ENCODE measurements around the gene BCDIN3D.

- no peak for TF ChIP-seq EZH2 (IDR thresholded peaks at IDR 0.05; ENCODE audit: low read length, unreplicated experiment)
- TF ChIP-seq, protein P1, sequence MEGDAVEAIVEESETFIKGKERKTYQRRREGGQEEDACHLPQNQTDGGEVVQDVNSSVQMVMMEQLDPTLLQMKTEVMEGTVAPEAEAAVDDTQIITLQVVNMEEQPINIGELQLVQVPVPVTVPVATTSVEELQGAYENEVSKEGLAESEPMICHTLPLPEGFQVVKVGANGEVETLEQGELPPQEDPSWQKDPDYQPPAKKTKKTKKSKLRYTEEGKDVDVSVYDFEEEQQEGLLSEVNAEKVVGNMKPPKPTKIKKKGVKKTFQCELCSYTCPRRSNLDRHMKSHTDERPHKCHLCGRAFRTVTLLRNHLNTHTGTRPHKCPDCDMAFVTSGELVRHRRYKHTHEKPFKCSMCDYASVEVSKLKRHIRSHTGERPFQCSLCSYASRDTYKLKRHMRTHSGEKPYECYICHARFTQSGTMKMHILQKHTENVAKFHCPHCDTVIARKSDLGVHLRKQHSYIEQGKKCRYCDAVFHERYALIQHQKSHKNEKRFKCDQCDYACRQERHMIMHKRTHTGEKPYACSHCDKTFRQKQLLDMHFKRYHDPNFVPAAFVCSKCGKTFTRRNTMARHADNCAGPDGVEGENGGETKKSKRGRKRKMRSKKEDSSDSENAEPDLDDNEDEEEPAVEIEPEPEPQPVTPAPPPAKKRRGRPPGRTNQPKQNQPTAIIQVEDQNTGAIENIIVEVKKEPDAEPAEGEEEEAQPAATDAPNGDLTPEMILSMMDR (conservative IDR thresholded peaks at IDR 0.05; ENCODE audit: low read depth, low read length): no peak
- TF ChIP-seq EZH2phosphoT487 (IDR thresholded peaks at IDR 0.05; ENCODE audit: borderline replicate concordance, low read length): no peak
These were observed 24.5 kb downstream of the BCDIN3D start for GRCh38 chr12:49818241-49818895.
